HUES6 (cell line): Measurements from ENCODE around the gene STIP1.

Experiments used
- H3K27ac ChIP-seq: 2 replicates; pipeline ENCODE4 v1.7.0; 2013; ENCODE audit warnings: low read depth, mild to moderate bottlenecking, low read length, inconsistent platforms
- H3K27me3 ChIP-seq: 2 replicates; pipeline ENCODE4 v1.6.1; 2013; ENCODE audit warnings: low read length; ENCODE audit not compliant: control insufficient read depth, insufficient read depth
- H3K36me3 ChIP-seq: 2 replicates; pipeline ENCODE4 v1.6.1; 2013; ENCODE audit warnings: low read length; ENCODE audit not compliant: control insufficient read depth, insufficient read depth
- H3K4me1 ChIP-seq: 2 replicates; pipeline ENCODE4 v1.6.1; 2013; ENCODE audit warnings: low read length; ENCODE audit not compliant: control insufficient read depth, insufficient read depth
- H3K4me3 ChIP-seq: 2 replicates; pipeline ENCODE4 v1.5.1; 2013; ENCODE audit warnings: low read depth, low read length
- H3K9ac ChIP-seq: one replicate; pipeline ENCODE4 v1.6.1; 2013; ENCODE audit warnings: mild to moderate bottlenecking, low read length
- H3K9me3 ChIP-seq: 2 replicates; pipeline ENCODE4 v1.6.1; 2013; ENCODE audit warnings: low read depth, low read length; ENCODE audit not compliant: control insufficient read depth, insufficient read depth

Gene STIP1

GRCh38 chr11:64248578-64248977 lies 62.6 kb downstream of the STIP1 start:
- no peak overlapping the region for H3K9ac ChIP-seq
- H3K27me3 ChIP-seq: no peaks in the 10 kb centered on the region
- H3K4me1 ChIP-seq: peaks cover 52% of the 10 kb centered on the region
- H3K9me3 ChIP-seq: no peaks in the 10 kb centered on the region
- H3K27ac ChIP-seq: peak overlapping the region; percentile 56; the same call in 1 of the 2 replicates
- peak overlapping the region; percentile 91; the same call in 1 of the 2 replicates for H3K4me3 ChIP-seq
- H3K36me3 ChIP-seq: peaks cover 11% of the 10 kb centered on the region

- peaks cover 53% of the 10 kb centered on the region for H3K4me1 ChIP-seq
- H3K27ac ChIP-seq: peak overlapping the region; percentile 56; the same call in 1 of the 2 replicates
- no peaks in the 10 kb centered on the region for H3K27me3 ChIP-seq
- peak overlapping the region; percentile 35 for H3K9ac ChIP-seq
- H3K9me3 ChIP-seq: no peaks in the 10 kb centered on the region
- H3K4me3 ChIP-seq: peak overlapping the region; percentile 91; the same call in 1 of the 2 replicates
- H3K36me3 ChIP-seq: peaks cover 8% of the 10 kb centered on the region
Measured at GRCh38 chr11:64249038-64249437, 63.1 kb downstream of the STIP1 start.

GRCh38 chr11:64249563-64250414 lies 63.8 kb downstream of the STIP1 start:
- Histone ChIP-seq H3K27me3 (no peaks in the 10 kb centered on the region), H3K4me3 (peak overlapping the region; percentile 90), H3K4me1 (peaks cover 53% of the 10 kb centered on the region), H3K9ac (peak overlapping the region; percentile 59), H3K36me3 (peaks cover 12% of the 10 kb centered on the region), H3K9me3 (no peaks in the 10 kb centered on the region), H3K27ac (peak overlapping the region; percentile 8; the same call in 1 of the 2 replicates)

- no peaks in the 10 kb centered on the region for H3K27me3 ChIP-seq
- peak overlapping the region; percentile 10; the same call in 1 of the 2 replicates for H3K27ac ChIP-seq
- peaks cover 49% of the 10 kb centered on the region for H3K4me1 ChIP-seq
- peak overlapping the region; percentile 90 for H3K4me3 ChIP-seq
- peaks cover 16% of the 10 kb centered on the region for H3K36me3 ChIP-seq
- no peaks in the 10 kb centered on the region for H3K9me3 ChIP-seq
- peak overlapping the region; percentile 59 for H3K9ac ChIP-seq
Measured at GRCh38 chr11:64250415-64251015, 64.5 kb downstream of the STIP1 start.

- Histone ChIP-seq H3K9ac (peak within 1 kb of the TSS; percentile 79), H3K27ac (peak within 1 kb of the TSS; percentile 10; the same call in 1 of the 2 replicates), H3K4me3 (peak within 1 kb of the TSS; percentile 90), H3K36me3 (peaks cover 22% of the 10 kb centered on the region), H3K27me3 (no peaks in the 10 kb centered on the region), H3K9me3 (no peaks in the 10 kb centered on the region), H3K4me1 (peaks cover 48% of the 10 kb centered on the region)
Measured at GRCh38 chr11:64251016-64251752, 65.2 kb downstream of the STIP1 start, which contains the start of gene PLCB3. Gene PLCB3, plus strand, starts transcription at chr11:64251530. Its CDS starts 120 bp downstream, at chr11:64251650.

GRCh38 chr11:64251753-64252002 lies 65.7 kb downstream of the STIP1 start:
- H3K4me3 ChIP-seq: peak overlapping the region; percentile 90
- H3K27me3 ChIP-seq: no peaks in the 10 kb centered on the region
- no peak overlapping the region for H3K27ac ChIP-seq
- peaks cover 27% of the 10 kb centered on the region for H3K36me3 ChIP-seq
- peaks cover 48% of the 10 kb centered on the region for H3K4me1 ChIP-seq
- H3K9ac ChIP-seq: peak overlapping the region; percentile 79
- H3K9me3 ChIP-seq: no peaks in the 10 kb centered on the region

GRCh38 chr11:64252003-64252872 lies 66.3 kb downstream of the STIP1 start:
- peaks cover 29% of the 10 kb centered on the region for H3K36me3 ChIP-seq
- H3K9ac ChIP-seq: peak overlapping the region; percentile 79
- peak overlapping the region; percentile 90 for H3K4me3 ChIP-seq
- H3K4me1 ChIP-seq: peaks cover 48% of the 10 kb centered on the region
- H3K9me3 ChIP-seq: no peaks in the 10 kb centered on the region
- H3K27me3 ChIP-seq: no peaks in the 10 kb centered on the region
- H3K27ac ChIP-seq: no peak overlapping the region

GRCh38 chr11:64253043-64253442 lies 67.1 kb downstream of the STIP1 start:
- H3K27me3 ChIP-seq: no peaks in the 10 kb centered on the region
- H3K4me1 ChIP-seq: peaks cover 42% of the 10 kb centered on the region
- H3K9ac ChIP-seq: peak overlapping the region; percentile 43
- H3K9me3 ChIP-seq: no peaks in the 10 kb centered on the region
- H3K4me3 ChIP-seq: peak overlapping the region; percentile 37
- H3K27ac ChIP-seq: no peak overlapping the region; the same call in 1 of the 2 replicates
- H3K36me3 ChIP-seq: peaks cover 33% of the 10 kb centered on the region

- Histone ChIP-seq H3K27ac (no peak overlapping the region), H3K4me3 (0 out of 2 replicates have a peak overlapping the region, but pooled peaks have one; percentile 37), H3K27me3 (no peaks in the 10 kb centered on the region), H3K9ac (no peak overlapping the region), H3K4me1 (peaks cover 38% of the 10 kb centered on the region), H3K9me3 (no peaks in the 10 kb centered on the region), H3K36me3 (peaks cover 37% of the 10 kb centered on the region)
Measured at GRCh38 chr11:64253481-64253880, 67.5 kb downstream of the STIP1 start.
